SKM-1 treated with dmso at 0.1 percent for 144 hours (cell line): ENCODE results near the gene PAK1.

Source experiments
- DNase-seq: peaks from one replicate; lab custom pipeline; 2025; ENCODE audit not compliant: unreplicated experiment; lab: John Stamatoyannopoulos, UW

PAK1 gene

GRCh38 chr11:77438487-77438886, 35.4 kb downstream of the PAK1 start:
- no peak for DNase-seq

GRCh38 chr11:77436969-77437368, 36.9 kb downstream of the PAK1 start:
- DNase-seq, result no peak

DNA sequence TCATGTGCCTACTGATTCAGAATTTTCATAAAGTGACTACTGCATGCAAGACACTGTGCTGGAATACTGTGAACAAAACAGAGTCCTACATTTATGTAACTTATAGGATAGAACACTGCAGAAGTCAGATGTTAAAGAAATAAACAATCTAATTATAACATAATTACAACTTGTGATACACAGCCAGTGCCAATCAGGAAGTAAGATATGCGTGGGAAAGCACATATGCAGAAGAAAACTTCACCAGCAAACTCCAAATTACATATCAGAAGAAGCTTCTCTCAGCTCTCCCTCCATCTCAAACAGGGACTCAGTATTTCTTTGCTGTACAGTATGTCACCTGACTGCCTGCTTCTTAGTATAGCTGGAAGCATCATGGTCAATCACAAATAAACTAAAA, 37.4 kb downstream of the PAK1 start:
- no peak for DNase-seq

GRCh38 chr11:77435972-77436371, 37.9 kb downstream of the PAK1 start:
- DNase-seq, result no peak

DNA sequence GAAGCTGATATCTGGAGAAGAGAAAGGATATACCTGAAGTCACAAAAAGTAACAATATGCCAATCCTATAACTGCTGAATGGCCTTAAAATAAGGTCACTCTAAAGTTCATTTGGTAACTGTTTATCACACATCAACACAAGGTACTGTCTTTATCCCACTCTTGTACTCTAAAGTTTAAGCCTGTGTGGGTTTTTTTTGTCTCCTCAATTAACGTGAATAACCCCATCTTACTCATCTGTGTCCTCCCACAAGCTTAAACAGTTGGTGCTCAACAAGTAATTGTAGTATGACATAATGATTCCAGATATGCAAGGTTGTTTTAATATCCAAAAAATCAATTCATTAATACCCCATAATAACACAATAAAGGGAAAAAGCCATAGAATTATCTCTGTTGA, 42.1 kb downstream of the PAK1 start:
- no peak for DNase-seq

DNA sequence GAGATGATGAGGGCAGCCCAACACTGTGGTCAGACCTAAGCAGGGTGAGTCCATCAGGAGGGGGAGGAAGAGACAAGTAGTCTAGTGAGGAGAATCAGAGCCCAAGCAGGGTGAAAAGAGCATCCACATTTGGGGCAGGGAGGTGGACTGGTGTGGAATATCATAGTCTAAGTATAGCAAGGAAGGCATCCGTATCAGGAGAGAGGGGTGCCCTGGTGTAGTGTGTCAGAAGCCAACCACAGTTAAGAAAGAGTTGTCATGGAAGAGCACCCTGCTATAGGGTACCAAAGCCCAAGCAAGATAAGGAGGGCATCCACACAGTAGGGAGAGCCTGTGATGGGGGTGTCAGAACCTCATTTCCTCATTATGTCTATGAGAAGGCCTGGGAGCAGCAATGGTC, 45.3 kb downstream of the PAK1 start:
- no peak for DNase-seq

GRCh38 chr11:77425346-77425745, 48.5 kb downstream of the PAK1 start:
- no peak for DNase-seq

DNA sequence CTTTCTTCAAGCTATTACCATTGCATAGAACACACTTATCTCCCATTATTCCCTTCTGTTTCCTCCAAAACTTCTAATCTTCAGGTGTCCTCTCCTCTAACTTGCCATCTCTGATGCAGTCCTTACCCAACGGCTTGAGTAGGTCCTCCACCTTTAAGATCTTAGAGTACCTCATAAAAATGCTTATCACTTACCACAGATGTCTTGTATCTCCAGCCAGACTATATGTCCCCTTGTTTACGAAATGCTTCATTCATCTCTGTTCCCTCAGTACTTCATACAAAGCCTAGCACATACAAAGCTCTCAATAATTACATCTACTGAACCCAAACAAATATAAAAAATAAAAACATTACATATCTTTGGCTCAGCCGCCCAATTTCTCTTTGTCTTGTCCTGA, 49.2 kb downstream of the PAK1 start:
- DNase-seq, result no peak

DNA sequence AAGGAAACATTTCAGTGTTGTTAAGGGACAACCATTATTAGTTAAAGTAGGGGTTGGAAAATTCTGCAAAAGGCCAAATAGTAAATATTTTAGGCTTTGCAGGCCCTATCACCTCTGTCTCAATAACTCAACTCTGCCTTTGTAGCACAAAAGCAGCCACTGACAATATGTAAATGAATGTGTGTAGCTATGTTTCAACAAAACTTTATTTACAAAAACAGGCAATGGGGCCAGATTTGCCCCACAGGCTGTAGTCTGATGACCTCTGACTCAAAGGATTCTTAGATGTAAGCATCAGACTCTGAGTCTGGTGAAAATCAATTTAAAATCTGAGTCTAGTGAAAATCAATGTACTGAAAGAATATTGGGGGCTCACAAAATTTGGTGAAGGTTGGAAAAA, 50.3 kb downstream of the PAK1 start:
- DNase-seq, result no peak

DNA sequence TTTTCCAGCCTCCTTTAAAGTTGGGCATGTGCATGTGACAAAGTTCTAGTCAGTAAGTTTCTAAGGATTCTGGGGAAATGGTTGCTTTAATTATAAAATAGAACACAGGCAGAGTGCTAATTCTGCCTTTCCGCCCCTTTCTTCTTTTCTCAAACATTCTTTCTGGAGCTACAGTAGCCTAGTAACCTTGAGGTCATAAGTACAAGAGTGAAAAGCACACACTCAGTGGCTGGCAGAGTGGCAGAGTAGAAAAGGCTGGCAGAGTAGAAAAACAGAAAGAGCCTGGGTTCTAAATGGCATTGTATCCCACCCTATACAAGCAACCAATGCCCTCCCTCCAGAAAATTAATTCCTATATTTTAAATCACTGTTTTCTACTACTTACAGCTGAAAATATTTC, 51.2 kb downstream of the PAK1 start:
- DNase-seq, result no peak

- no peak for DNase-seq
Observed at GRCh38 chr11:77421041-77421723, 52.7 kb downstream of the PAK1 start.

GRCh38 chr11:77418971-77419597, 54.8 kb downstream of the PAK1 start:
- DNase-seq, result peak; percentile 77

DNA sequence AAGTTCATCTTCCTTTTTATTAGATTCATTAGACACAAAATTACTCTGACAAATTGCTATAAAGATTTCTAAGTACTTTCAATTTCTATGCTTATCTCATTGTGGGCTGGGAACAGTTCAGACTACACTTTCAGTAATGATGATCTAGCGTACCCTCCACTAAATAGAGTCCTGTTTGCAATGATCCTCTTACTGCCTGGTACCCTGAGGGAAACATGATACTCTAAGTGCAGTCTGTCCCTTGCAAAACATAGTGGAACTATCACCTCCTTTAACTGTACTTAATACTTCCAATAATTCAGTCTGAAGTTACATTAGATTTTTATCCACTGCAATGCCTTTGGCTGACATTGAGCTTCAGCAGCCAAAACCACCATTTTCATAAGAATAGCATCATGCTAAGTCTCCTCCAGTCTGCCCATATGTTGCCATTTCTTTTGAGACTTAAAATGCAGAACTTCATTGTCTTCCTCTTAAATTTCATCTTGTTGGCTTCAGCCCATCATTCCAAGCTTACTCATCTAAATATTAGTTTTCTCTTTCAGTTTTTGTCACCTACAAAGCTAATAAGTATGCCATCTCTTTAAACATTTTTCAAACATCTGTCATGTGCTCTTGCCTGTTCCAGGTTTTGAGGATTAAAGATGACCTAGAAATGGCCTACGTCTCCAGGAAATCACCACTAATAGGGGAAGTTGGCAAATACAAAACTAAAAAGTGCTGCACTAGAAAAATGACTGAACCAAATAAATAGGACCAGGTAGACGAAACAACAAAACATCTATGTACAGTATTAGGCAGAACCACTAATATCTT, 55.5 kb downstream of the PAK1 start:
- peak; percentile 77 for DNase-seq

- DNase-seq, result no peak
Observed at GRCh38 chr11:77416357-77416756, 57.5 kb downstream of the PAK1 start.

DNA sequence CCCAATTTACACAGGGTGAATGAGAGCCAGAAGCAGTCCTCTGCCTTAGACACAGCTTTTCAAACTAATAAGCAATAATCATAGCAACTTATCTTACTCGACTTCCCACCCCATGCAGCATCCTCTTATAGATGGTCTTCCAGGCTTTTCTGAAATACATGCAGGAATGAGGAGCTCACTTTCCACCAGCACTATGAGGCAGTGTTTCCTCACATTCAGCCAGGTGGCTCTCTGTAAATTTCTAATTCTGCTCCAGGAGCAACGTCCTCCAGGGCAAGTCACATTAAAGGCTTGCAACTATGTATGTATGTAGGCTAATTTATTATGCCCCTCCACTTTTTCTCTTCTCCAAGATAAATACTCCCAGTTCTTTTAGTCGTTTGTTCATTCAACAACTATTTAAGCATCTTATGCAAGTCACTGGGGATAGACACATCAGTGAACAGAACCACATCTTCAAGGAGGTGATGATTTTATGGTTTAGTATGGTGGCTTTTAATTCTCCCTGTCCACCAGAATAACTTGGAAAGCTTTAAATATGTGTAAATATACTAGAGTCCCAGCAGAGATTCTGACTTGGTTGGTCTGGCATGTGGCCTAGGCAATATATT, 59.9 kb downstream of the PAK1 start:
- no peak for DNase-seq

GRCh38 chr11:77412814-77413213, 61.1 kb downstream of the PAK1 start:
- no peak for DNase-seq

- peak; percentile 88 for DNase-seq
Observed at GRCh38 chr11:77411717-77412441, 62.0 kb downstream of the PAK1 start.

DNA sequence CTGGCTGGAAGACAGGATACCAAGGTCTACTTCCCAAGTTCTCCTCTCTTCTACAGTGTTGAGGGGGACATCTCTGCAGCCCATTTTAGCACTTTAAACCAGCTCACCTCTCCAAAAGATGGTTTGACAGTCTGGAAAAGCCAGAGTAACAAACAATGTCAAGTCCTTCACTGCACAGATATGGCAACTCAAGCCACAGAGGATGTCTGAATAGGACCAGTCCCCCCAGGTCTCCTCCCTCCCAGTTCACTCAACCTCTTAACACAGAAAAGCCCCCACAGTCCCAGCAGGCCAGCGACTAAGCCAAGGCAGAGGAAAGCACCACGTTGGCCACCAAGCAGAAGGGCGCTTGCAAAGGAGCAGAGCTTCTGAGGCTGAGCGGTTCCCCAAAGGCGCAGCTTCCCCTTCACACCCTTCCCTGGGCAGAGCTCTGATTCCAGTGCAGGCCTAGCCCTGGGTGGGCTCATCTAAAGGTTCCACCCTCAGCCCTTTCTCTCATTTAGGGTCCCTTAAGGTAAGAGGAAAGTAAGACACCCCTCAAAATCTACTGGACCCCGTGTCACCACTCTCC, 62.7 kb downstream of the PAK1 start:
- DNase-seq, result no peak

DNA sequence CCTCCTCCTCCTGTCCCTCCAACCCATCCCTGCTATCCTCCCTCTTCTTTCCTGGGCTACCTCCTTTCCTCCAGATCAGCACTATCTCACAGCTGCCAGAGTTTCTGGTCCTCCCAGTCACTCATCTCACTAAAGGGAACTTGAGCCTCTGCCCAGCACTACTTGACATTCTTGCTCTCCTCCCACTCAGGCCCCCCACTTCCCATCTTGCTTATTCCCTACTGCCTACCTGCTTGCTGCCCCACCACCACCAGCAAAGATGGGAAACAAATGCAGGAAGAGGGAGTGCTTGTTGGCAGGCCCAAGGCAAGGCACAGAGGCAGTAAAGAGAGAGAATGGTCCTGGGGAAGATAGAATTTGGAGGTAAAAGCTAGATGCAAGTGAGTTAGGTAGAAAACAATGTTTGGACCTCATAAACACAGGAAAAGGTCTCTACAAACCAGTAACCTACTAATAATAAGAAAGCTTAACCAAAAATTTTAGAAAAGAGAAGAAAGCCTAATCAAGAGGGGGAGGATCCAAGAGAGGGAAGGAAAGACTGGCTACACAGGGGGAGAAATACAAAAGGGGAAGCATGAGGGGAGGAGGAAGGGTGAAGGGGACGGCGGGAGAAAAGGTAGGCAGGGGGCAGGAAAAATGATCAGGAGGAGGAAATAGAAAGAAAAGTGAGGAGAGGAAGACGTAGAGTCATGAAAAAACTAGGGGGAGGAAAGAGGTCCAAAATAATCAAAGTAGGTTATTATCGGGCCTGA, 63.6 kb downstream of the PAK1 start:
- DNase-seq, result no peak

DNA sequence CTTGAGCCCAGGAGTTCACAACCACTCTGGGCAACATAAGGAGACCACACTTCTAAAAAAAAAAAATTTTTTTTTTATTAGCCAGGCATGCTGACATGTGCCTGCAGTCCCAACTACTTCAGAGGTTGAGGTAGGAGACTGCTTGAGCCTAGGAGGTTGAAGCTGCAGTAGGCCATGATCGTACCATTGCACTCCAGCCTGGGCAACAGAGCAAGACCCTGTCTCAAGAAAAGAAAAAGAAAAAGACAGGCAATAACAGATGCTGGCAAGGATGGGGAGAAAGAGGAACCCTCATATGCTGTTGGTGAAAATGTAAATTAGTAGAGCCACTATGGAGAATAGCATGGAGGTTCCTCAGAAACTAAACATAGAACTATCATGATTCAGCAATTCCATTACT, 64.8 kb downstream of the PAK1 start:
- no peak for DNase-seq
